ENCODE results near the gene CRY1.

- TF ChIP-seq MAFK (IDR thresholded peaks at IDR 0.05; ENCODE audit: low read length) (no peak), MAZ (CRISPR knock-in tag; conservative IDR thresholded peaks at IDR 0.05 in 1 of 2, IDR thresholded peaks at IDR 0.05 in 1 of 2) (no peak), RFX5 (IDR thresholded peaks at IDR 0.05; ENCODE audit: low read depth, low read length) (no peak), SRSF7 (optimal IDR thresholded peaks at IDR 0.05; ENCODE audit: low read depth, low read length) (no peak), TEAD4 (IDR thresholded peaks at IDR 0.05; ENCODE audit: low read length) (no peak), TEAD4 (CRISPR knock-in tag; IDR thresholded peaks at IDR 0.05; ENCODE audit: borderline replicate concordance) (no peak), CTCF (IDR thresholded peaks at IDR 0.05 in 2 of 3, conservative IDR thresholded peaks at IDR 0.05 in 1 of 3; ENCODE audit: insufficient read depth in 2 of 3, low read depth in 1 of 3, low read length in 3 of 3) (no peak), CHCHD3 (CRISPR knock-in tag; IDR thresholded peaks at IDR 0.05) (no peak), NR2C2 (CRISPR knock-in tag; IDR thresholded peaks at IDR 0.05) (no peak), NR2C2 (tag; IDR thresholded peaks at IDR 0.05) (no peak), TOE1 (IDR thresholded peaks at IDR 0.05; ENCODE audit: borderline replicate concordance) (no peak), TOE1 (CRISPR knock-in tag; IDR thresholded peaks at IDR 0.05; ENCODE audit: borderline replicate concordance, low read depth) (no peak), MYNN (IDR thresholded peaks at IDR 0.05) (no peak), MYNN (CRISPR knock-in tag; IDR thresholded peaks at IDR 0.05) (no peak)
Observed at GRCh38 chr12:107064687-107065086, 28.7 kb downstream of the CRY1 start.

All from K562 (cell line).